ENCODE measurements around the gene DHRS7. TPM values are rescaled to one million over a fixed set of nuclear protein-coding genes. Genes with fewer than 3 reads are reported as not detected.
A peak's percentile ranks its signal among the peaks of the same experiment; 100 is the strongest.

DHRS7 gene
- total and polyA plus RNA-seq, 10 of the 15 experiments (the other 5 are each of a cell fraction or from before 2014, with no cell fraction given) = 55.0 to 99.8 (median 62.2) TPM

DNA sequence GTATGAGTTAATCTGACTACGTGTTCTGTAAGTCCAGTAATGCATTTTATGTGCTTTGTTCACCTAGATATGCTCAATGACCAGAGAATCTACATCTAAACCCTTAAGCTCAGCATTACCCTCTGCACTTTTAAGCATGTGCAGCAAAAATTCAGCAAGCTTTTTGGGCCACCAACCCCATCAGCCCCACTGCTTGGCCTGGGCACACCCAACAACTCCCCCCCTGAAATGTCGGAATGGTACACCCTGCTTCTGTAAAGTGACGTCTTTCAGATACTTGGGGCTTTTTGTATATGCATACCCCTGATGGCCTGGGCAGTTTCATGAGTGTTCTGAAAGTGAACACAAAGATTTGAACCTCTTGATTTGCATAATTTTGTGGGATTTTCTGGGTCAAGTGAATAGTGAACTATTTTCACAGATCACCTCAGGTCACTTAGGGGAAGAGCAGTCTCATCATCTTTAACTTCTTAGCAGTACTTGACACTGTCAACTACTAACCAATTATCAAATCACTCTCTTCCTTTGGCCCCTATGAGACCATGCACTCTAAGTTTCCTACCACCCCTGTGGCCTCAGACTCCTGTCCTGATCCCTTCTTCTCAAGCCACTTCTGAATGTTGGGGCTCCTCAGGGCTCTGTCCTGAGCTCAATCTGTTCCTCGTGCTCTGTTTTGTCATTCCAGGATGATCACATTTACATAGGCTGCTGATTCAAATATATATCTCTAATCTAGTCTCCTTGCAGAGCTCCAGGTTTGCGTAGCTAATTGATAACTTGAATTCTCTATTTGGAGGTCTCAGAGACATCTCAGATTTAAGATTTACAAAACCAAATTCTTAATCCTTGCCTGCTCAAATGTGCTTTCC, 47.5 kb upstream of the DHRS7 start (continued):
- TF ChIP-seq ZBTB40 (IDR thresholded peaks at IDR 0.05; ENCODE audit: borderline replicate concordance) (no peak), CHD4 (IDR thresholded peaks at IDR 0.05) (no peak), PAX5 (IDR thresholded peaks at IDR 0.05; ENCODE audit: borderline replicate concordance, low read depth, low read length) (peak; percentile 61; the same call in 1 of the 2 replicates), BCL11A (IDR thresholded peaks at IDR 0.05; ENCODE audit: low read depth, low read length) (peak; percentile 61; the same call in 1 of the 2 replicates), BMI1 (IDR thresholded peaks at IDR 0.05; ENCODE audit: borderline replicate concordance) (no peak), RB1 (IDR thresholded peaks at IDR 0.05; ENCODE audit: borderline replicate concordance) (peak; percentile 54; the same call in 1 of the 2 replicates), SMC3 (IDR thresholded peaks at IDR 0.05; ENCODE audit: borderline replicate concordance, low read length) (no peak; the same call in 1 of the 2 replicates), NBN (IDR thresholded peaks at IDR 0.05) (peak; percentile 94), ZNF207 (IDR thresholded peaks at IDR 0.05; ENCODE audit: borderline replicate concordance) (no peak), SMARCA5 (IDR thresholded peaks at IDR 0.05) (peak; percentile 42; the same call in 1 of the 2 replicates), YY1 (IDR thresholded peaks at IDR 0.05; ENCODE audit: low read depth, low read length) (no peak), SREBF2 (IDR thresholded peaks at IDR 0.05; ENCODE audit: low read length) (no peak), KDM1A (IDR thresholded peaks at IDR 0.05; ENCODE audit: borderline replicate concordance) (no peak), MEF2B (IDR thresholded peaks at IDR 0.05; ENCODE audit: partially characterized antibody, poor library complexity, severe bottlenecking) (peak; percentile 78), HCFC1 (IDR thresholded peaks at IDR 0.05; ENCODE audit: low read length) (no peak), PBX3 (IDR thresholded peaks at IDR 0.05; ENCODE audit: insufficient replicate concordance, low read depth, low read length) (no peak), SMAD5 (IDR thresholded peaks at IDR 0.05; ENCODE audit: low read depth) (0 out of 2 replicates have a peak, but pooled peaks have one; percentile 28), SP1 (IDR thresholded peaks at IDR 0.05; ENCODE audit: low read depth, low read length) (peak; percentile 53), STAT3 (IDR thresholded peaks at IDR 0.05; ENCODE audit: low read depth, low read length) (peak; percentile 93; the same call in 1 of the 2 replicates)
- TF ChIP-seq, protein P1, sequence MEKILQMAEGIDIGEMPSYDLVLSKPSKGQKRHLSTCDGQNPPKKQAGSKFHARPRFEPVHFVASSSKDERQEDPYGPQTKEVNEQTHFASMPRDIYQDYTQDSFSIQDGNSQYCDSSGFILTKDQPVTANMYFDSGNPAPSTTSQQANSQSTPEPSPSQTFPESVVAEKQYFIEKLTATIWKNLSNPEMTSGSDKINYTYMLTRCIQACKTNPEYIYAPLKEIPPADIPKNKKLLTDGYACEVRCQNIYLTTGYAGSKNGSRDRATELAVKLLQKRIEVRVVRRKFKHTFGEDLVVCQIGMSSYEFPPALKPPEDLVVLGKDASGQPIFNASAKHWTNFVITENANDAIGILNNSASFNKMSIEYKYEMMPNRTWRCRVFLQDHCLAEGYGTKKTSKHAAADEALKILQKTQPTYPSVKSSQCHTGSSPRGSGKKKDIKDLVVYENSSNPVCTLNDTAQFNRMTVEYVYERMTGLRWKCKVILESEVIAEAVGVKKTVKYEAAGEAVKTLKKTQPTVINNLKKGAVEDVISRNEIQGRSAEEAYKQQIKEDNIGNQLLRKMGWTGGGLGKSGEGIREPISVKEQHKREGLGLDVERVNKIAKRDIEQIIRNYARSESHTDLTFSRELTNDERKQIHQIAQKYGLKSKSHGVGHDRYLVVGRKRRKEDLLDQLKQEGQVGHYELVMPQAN (conservative IDR thresholded peaks at IDR 0.05) = no peak
- TF ChIP-seq, protein P2, sequence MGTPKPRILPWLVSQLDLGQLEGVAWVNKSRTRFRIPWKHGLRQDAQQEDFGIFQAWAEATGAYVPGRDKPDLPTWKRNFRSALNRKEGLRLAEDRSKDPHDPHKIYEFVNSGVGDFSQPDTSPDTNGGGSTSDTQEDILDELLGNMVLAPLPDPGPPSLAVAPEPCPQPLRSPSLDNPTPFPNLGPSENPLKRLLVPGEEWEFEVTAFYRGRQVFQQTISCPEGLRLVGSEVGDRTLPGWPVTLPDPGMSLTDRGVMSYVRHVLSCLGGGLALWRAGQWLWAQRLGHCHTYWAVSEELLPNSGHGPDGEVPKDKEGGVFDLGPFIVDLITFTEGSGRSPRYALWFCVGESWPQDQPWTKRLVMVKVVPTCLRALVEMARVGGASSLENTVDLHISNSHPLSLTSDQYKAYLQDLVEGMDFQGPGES (IDR thresholded peaks at IDR 0.05) = no peak

Measured in GM12878 (cell line).